Measurements from ENCODE around the gene SLC23A2.

SLC23A2 gene

GRCh38 chr20:4962241-4962855 lies 39.0 kb downstream of the SLC23A2 start:
- DNase-seq, result no peak

GRCh38 chr20:4961746-4962145 lies 39.6 kb downstream of the SLC23A2 start:
- peak; percentile 78 for DNase-seq

- DNase-seq, result no peak
Observed at GRCh38 chr20:4959592-4959991, 41.7 kb downstream of the SLC23A2 start.

GRCh38 chr20:4957939-4958362 lies 43.4 kb downstream of the SLC23A2 start:
- no peak for DNase-seq

- no peak for DNase-seq
Observed at GRCh38 chr20:4957187-4957586, 44.1 kb downstream of the SLC23A2 start.

GRCh38 chr20:4956200-4956810 lies 45.0 kb downstream of the SLC23A2 start:
- peak; percentile 52 for DNase-seq

- no peak for DNase-seq
Observed at GRCh38 chr20:4953881-4954280, 47.4 kb downstream of the SLC23A2 start.

- DNase-seq, result no peak
Observed at GRCh38 chr20:4952229-4952628, 49.1 kb downstream of the SLC23A2 start.

GRCh38 chr20:4951299-4951698 lies 50.0 kb downstream of the SLC23A2 start:
- peak; percentile 57 for DNase-seq

- DNase-seq, result no peak
Observed at GRCh38 chr20:4950841-4951240, 50.5 kb downstream of the SLC23A2 start.

GRCh38 chr20:4950437-4950836 lies 50.9 kb downstream of the SLC23A2 start:
- DNase-seq, result no peak

- DNase-seq, result no peak
Observed at GRCh38 chr20:4949833-4950178, 51.5 kb downstream of the SLC23A2 start.

GRCh38 chr20:4947817-4948559 lies 53.3 kb downstream of the SLC23A2 start:
- DNase-seq, result no peak

- no peak for DNase-seq
Observed at GRCh38 chr20:4946986-4947385, 54.3 kb downstream of the SLC23A2 start.

- DNase-seq, result no peak
Observed at GRCh38 chr20:4946585-4946984, 54.7 kb downstream of the SLC23A2 start.

GRCh38 chr20:4944518-4945313 lies 56.6 kb downstream of the SLC23A2 start:
- no peak for DNase-seq

- DNase-seq, result peak; percentile 69
Observed at GRCh38 chr20:4942331-4942730, 59.0 kb downstream of the SLC23A2 start.

GRCh38 chr20:4937407-4938319 lies 63.6 kb downstream of the SLC23A2 start:
- no peak for DNase-seq

GRCh38 chr20:4936851-4937406 lies 64.4 kb downstream of the SLC23A2 start:
- DNase-seq, result no peak

GRCh38 chr20:4936392-4936850 lies 64.9 kb downstream of the SLC23A2 start:
- no peak for DNase-seq

- DNase-seq, result no peak
Observed at GRCh38 chr20:4932061-4932460, 69.2 kb downstream of the SLC23A2 start.

Data from fibroblast of skin of right quadriceps (primary cell).